ENCODE results near the gene PIP4P1.

PIP4P1 gene

GRCh38 chr14:20469242-20469889 lies 8.1 kb upstream of the PIP4P1 start, which contains the start of gene PNP (continued):
- TF ChIP-seq SP3 (tag by site-specific recombination; IDR thresholded peaks at IDR 0.05): peak; percentile 49
- TF ChIP-seq IKZF3 (tag by site-specific recombination; IDR thresholded peaks at IDR 0.05): peak; percentile 10; the same call in 1 of the 2 replicates
- TF ChIP-seq KLF10 (tag by site-specific recombination; IDR thresholded peaks at IDR 0.05): peak; percentile 63; the same call in 1 of the 2 replicates
- TF ChIP-seq GLI4 (tag by site-specific recombination; IDR thresholded peaks at IDR 0.05): peak; percentile 79; the same call in 1 of the 2 replicates
- peak; percentile 97 for TF ChIP-seq ZNF501 (tag by site-specific recombination; IDR thresholded peaks at IDR 0.05)
- no peak for TF ChIP-seq ZNF175 (tag by site-specific recombination; IDR thresholded peaks at IDR 0.05)
- 0 out of 2 replicates have a peak, but pooled peaks have one; percentile 72 for TF ChIP-seq PBX3 (CRISPR knock-in tag; IDR thresholded peaks at IDR 0.05)
- TF ChIP-seq ZNF792 (tag by site-specific recombination; IDR thresholded peaks at IDR 0.05): peak; percentile 67; the same call in 1 of the 2 replicates
- no peak for TF ChIP-seq ZNF548 (tag by site-specific recombination; IDR thresholded peaks at IDR 0.05)
- TF ChIP-seq ZNF707 (tag by site-specific recombination; IDR thresholded peaks at IDR 0.05): no peak; the same call in 1 of the 2 replicates
- TF ChIP-seq ZNF596 (tag by site-specific recombination; IDR thresholded peaks at IDR 0.05): no peak
- peak; percentile 60; the same call in 1 of the 2 replicates for TF ChIP-seq ZNF843 (tag by site-specific recombination; IDR thresholded peaks at IDR 0.05)
- TF ChIP-seq ELK4 (IDR thresholded peaks at IDR 0.05; ENCODE audit: borderline replicate concordance, low read depth, low read length): no peak
- TF ChIP-seq CTCF (tag by site-specific recombination; IDR thresholded peaks at IDR 0.05): peak; percentile 56
- peak; percentile 79 for TF ChIP-seq ZNF423 (tag by site-specific recombination; IDR thresholded peaks at IDR 0.05)
- TF ChIP-seq KLF17 (tag by site-specific recombination; IDR thresholded peaks at IDR 0.05): peak; percentile 90
- TF ChIP-seq ZNF391 (tag by site-specific recombination; IDR thresholded peaks at IDR 0.05; ENCODE audit: borderline replicate concordance, low read depth): peak; percentile 93; the same call in 1 of the 2 replicates
- TF ChIP-seq ZXDB (tag by site-specific recombination; IDR thresholded peaks at IDR 0.05): peak; percentile 92
- peak; percentile 48 for TF ChIP-seq PATZ1 (tag by site-specific recombination; IDR thresholded peaks at IDR 0.05)
- TF ChIP-seq ZEB2 (tag by site-specific recombination; IDR thresholded peaks at IDR 0.05): peak; percentile 79
- TF ChIP-seq ZNF174 (tag by site-specific recombination; IDR thresholded peaks at IDR 0.05): no peak
- TF ChIP-seq ZBTB10 (tag by site-specific recombination; IDR thresholded peaks at IDR 0.05): peak; percentile 49; the same call in 1 of the 2 replicates
- peak; percentile 6; the same call in 1 of the 2 replicates for TF ChIP-seq ZNF623 (tag by site-specific recombination; IDR thresholded peaks at IDR 0.05)
- no peak for TF ChIP-seq MYNN (tag by site-specific recombination; IDR thresholded peaks at IDR 0.05; ENCODE audit: borderline replicate concordance)
- TF ChIP-seq TCF7L2 (IDR thresholded peaks at IDR 0.05; ENCODE audit: borderline replicate concordance, low read depth, low read length): no peak
- no peak for TF ChIP-seq SCRT2 (tag by site-specific recombination; IDR thresholded peaks at IDR 0.05)
